ENCODE results near the gene KCNC3. TPM values are rescaled to one million over a fixed set of nuclear protein-coding genes. Genes with fewer than 3 reads are reported as not detected.

The KCNC3 gene
- total RNA-seq, 3 donors from 2014 or later (not counting 1 experiment from before 2014, with no cell fraction given) = 0.57 to 3.2 (median 0.68) TPM

DNA sequence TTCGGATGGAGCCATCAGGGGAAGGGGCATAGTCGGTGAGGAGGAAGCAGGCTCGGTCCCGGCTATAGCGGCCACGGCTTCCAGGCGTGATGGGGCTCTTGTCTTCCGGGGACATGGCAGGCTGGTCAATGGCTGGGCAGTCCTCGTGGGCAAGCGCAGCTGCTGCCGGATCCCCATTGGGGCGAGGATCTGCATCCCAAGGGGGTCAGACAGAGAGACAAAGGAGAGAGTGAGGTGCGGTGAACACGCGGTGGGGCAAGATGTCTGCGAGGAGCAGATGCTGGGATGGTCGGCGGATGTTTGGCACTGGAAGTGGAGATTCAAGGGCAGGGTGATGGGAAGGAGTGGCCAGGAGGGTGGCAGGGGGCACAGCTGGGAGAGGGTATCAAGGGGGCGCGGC lies 8.6 kb downstream of the KCNC3 start:
- no peak overlapping the region for H3K27ac Mint-ChIP-seq
- DNase-seq = no peak
- Histone ChIP-seq H3K27me3 (ENCODE audit: control insufficient read depth, insufficient read depth, low read length) (peaks cover 12% of the 10 kb centered on the region), H3K4me3 (ENCODE audit: low read length) (no peak overlapping the region), H3K4me1 (ENCODE audit: control insufficient read depth, insufficient read depth, low read length) (peaks cover 6% of the 10 kb centered on the region), H3K9me3 (ENCODE audit: control insufficient read depth, insufficient read depth, low read length) (no peaks in the 10 kb centered on the region), H3K36me3 (ENCODE audit: control insufficient read depth, insufficient read depth, low read length) (no peaks in the 10 kb centered on the region), H3K27ac (ENCODE audit: low read length) (no peak overlapping the region)
- TF ChIP-seq, protein P1, sequence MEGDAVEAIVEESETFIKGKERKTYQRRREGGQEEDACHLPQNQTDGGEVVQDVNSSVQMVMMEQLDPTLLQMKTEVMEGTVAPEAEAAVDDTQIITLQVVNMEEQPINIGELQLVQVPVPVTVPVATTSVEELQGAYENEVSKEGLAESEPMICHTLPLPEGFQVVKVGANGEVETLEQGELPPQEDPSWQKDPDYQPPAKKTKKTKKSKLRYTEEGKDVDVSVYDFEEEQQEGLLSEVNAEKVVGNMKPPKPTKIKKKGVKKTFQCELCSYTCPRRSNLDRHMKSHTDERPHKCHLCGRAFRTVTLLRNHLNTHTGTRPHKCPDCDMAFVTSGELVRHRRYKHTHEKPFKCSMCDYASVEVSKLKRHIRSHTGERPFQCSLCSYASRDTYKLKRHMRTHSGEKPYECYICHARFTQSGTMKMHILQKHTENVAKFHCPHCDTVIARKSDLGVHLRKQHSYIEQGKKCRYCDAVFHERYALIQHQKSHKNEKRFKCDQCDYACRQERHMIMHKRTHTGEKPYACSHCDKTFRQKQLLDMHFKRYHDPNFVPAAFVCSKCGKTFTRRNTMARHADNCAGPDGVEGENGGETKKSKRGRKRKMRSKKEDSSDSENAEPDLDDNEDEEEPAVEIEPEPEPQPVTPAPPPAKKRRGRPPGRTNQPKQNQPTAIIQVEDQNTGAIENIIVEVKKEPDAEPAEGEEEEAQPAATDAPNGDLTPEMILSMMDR (IDR thresholded peaks at IDR 0.05) = no peak
- 87% methylated on average over 20 of the region's 20 CpGs for WGBS (ENCODE audit: insufficient coverage)
- H3K36me3 Mint-ChIP-seq = no peaks in the 10 kb centered on the region
- no peak overlapping the region for H3K4me3 Mint-ChIP-seq
- intact Hi-C loops (cut with micrococcal nuclease) = no loop called here
- ATAC-seq = no peak
- H3K9me3 Mint-ChIP-seq = no peaks in the 10 kb centered on the region
- H3K27me3 Mint-ChIP-seq (ENCODE audit: low read depth in 2 of 2) = peaks cover 11 to 45% of the 10 kb centered on the region in 2 donors
- peaks cover 0 to 13% of the 10 kb centered on the region in 2 donors for H3K4me1 Mint-ChIP-seq

DNA sequence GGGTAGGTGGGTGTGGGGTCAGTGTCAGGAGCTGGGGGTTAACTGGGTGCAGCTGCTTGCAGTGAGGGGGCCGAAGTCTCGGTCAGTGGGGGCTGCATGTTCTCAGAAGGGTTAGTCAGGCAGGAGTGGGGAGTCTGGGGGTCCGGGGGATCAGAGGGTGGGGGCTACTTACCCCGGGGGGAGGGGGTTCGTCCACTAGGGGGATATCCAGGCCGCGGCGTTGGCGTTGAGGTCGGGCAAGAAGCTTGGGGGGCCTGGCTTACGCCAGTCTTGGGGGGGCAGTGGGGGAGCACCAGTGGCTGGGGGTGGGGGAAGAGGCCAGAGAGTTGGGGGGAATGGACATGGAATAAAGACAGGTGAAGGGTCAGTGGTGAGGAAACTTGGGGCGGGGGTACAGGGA lies 9.1 kb downstream of the KCNC3 start:
- H3K9me3 Mint-ChIP-seq = peaks cover 0 to under 1% of the 10 kb centered on the region in 2 donors
- TF ChIP-seq, protein P1 (IDR thresholded peaks at IDR 0.05) = no peak
- no peaks in the 10 kb centered on the region for H3K36me3 Mint-ChIP-seq
- peaks cover 2 to 16% of the 10 kb centered on the region in 2 donors for H3K4me1 Mint-ChIP-seq
- Histone ChIP-seq H3K4me3 (ENCODE audit: low read length) (no peak overlapping the region), H3K4me1 (ENCODE audit: control insufficient read depth, insufficient read depth, low read length) (peaks cover 6% of the 10 kb centered on the region), H3K27me3 (ENCODE audit: control insufficient read depth, insufficient read depth, low read length) (peaks cover 10% of the 10 kb centered on the region), H3K36me3 (ENCODE audit: control insufficient read depth, insufficient read depth, low read length) (no peaks in the 10 kb centered on the region), H3K27ac (ENCODE audit: low read length) (no peak overlapping the region), H3K9me3 (ENCODE audit: control insufficient read depth, insufficient read depth, low read length) (no peaks in the 10 kb centered on the region)
- ATAC-seq (no peak), DNase-seq (no peak)
- 90% methylated on average over 11 of the region's 12 CpGs for WGBS (ENCODE audit: insufficient coverage)
- H3K27ac Mint-ChIP-seq = no peak overlapping the region
- peaks cover 14 to 44% of the 10 kb centered on the region in 2 donors for H3K27me3 Mint-ChIP-seq (ENCODE audit: low read depth in 2 of 2)
- no peak overlapping the region for H3K4me3 Mint-ChIP-seq
- intact Hi-C loops (cut with micrococcal nuclease) = no loop called here

DNA sequence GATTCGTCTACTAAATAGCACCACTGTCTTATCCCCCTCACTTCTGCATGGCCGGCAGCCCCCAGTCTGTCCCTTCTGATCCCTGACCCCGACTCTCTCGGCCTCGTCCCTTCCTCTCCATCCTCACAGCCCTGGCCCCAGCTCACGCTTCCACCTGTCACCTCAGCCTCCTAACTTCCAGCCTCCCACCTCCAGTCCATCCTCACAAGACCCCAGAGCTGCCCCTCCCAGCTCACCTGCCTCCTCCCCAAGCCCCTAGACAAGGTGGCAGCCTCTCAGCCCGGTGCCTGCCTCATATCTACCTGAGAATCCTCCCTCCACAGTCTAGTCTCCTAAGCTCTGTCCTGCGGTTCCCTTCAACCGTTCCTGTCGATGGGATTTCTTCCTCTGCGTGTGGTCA lies 10.0 kb downstream of the KCNC3 start:
- Histone ChIP-seq H3K4me3 (ENCODE audit: low read length) (no peak overlapping the region), H3K9me3 (ENCODE audit: control insufficient read depth, insufficient read depth, low read length) (no peaks in the 10 kb centered on the region), H3K36me3 (ENCODE audit: control insufficient read depth, insufficient read depth, low read length) (no peaks in the 10 kb centered on the region), H3K27ac (ENCODE audit: low read length) (no peak overlapping the region), H3K4me1 (ENCODE audit: control insufficient read depth, insufficient read depth, low read length) (peaks cover 6% of the 10 kb centered on the region), H3K27me3 (ENCODE audit: control insufficient read depth, insufficient read depth, low read length) (peaks cover 13% of the 10 kb centered on the region)
- TF ChIP-seq, protein P1 (IDR thresholded peaks at IDR 0.05) = no peak
- Mint-ChIP-seq H3K27me3 (ENCODE audit: low read depth in 2 of 2) (peaks cover 23 to 42% of the 10 kb centered on the region in 2 donors), H3K27ac (no peak overlapping the region), H3K9me3 (peaks cover 0 to 2% of the 10 kb centered on the region in 2 donors), H3K36me3 (no peaks in the 10 kb centered on the region), H3K4me1 (peaks cover 6 to 10% of the 10 kb centered on the region in 2 donors), H3K4me3 (no peak overlapping the region)
- DNase-seq = no peak
- WGBS (ENCODE audit: insufficient coverage) = 85% methylated on average over 11 of the region's 11 CpGs
- intact Hi-C loops (cut with micrococcal nuclease) = no loop called here
- ATAC-seq = no peak

GRCh38 chr19:50318438-50318837 lies 10.7 kb downstream of the KCNC3 start:
- H3K4me1 ChIP-seq (ENCODE audit: control insufficient read depth, insufficient read depth, low read length) = peaks cover 6% of the 10 kb centered on the region
- Mint-ChIP-seq H3K9me3 (peaks cover 0 to 2% of the 10 kb centered on the region in 2 donors), H3K27me3 (ENCODE audit: low read depth in 2 of 2) (peaks cover 30 to 45% of the 10 kb centered on the region in 2 donors), H3K27ac (no peak overlapping the region), H3K4me1 (peaks cover 6 to 10% of the 10 kb centered on the region in 2 donors), H3K4me3 (no peak overlapping the region), H3K36me3 (no peaks in the 10 kb centered on the region)
- H3K27ac ChIP-seq (ENCODE audit: low read length) = no peak overlapping the region
- H3K9me3 ChIP-seq (ENCODE audit: control insufficient read depth, insufficient read depth, low read length) = no peaks in the 10 kb centered on the region
- ATAC-seq = no peak
- H3K27me3 ChIP-seq (ENCODE audit: control insufficient read depth, insufficient read depth, low read length) = peaks cover 19% of the 10 kb centered on the region
- no peak overlapping the region for H3K4me3 ChIP-seq (ENCODE audit: low read length)
- TF ChIP-seq, protein P1 (IDR thresholded peaks at IDR 0.05) = no peak
- WGBS (ENCODE audit: insufficient coverage) = 88% methylated on average over 8 of the region's 8 CpGs
- intact Hi-C loops (cut with micrococcal nuclease) = no loop called here
- DNase-seq = no peak
- H3K36me3 ChIP-seq (ENCODE audit: control insufficient read depth, insufficient read depth, low read length) = no peaks in the 10 kb centered on the region
